ENCODE results near the gene REEP2.

The REEP2 gene

DNA sequence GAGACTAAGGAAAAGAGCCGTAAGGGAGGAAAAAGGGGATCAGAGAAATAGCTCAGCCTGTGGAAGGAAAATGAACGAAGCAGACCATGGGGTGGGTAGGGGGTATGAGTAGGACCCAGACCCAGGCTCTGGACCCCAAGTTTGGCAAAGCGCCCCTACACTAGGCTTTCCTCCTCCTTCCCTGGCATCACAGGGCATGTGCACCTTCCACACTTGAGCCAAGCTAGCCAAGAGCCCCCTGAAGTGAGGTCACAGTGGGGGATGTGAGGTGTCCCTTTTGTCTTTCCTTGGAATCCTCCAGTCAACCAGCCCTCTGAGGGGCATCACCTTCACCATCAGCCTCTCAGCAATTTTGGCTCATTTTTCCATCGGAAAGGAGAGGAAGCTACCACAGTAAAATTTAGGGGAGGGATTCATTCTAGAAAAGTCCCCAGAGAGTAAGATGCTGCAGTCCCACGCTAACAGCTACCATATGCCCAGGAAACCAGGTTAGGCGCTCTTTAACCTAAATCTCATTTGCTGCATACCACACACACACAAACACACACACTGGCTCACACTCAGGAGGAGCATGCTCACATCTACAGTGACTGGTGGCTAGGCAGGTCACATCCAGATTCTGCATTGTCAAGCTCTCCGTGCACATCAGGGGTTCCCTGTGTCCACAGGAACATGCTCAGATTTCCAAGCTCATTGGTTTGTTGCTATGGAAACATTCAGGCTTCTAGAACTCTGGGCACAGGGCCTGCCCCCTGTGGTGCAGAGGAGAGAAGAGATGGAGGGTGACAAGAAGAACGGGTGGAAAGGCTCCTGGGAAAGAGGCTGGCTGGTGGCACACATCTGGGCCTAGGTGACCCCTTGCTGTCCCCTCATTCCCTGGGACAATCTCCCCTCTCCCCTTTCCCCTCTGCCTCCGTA, 9.9 kb downstream of the REEP2 start:
- DNase-seq (ENCODE audit: low spot score): no peak

GRCh38 chr5:138449501-138450239, 10.8 kb downstream of the REEP2 start:
- DNase-seq (ENCODE audit: low spot score): peak; percentile 80

- no peak for DNase-seq (ENCODE audit: low spot score)
Measured at GRCh38 chr5:138450971-138451370, 12.1 kb downstream of the REEP2 start.

- DNase-seq (ENCODE audit: low spot score): no peak
Measured at GRCh38 chr5:138452720-138453119, 13.9 kb downstream of the REEP2 start.

GRCh38 chr5:138453590-138453989, 14.7 kb downstream of the REEP2 start:
- no peak for DNase-seq (ENCODE audit: low spot score)

DNA sequence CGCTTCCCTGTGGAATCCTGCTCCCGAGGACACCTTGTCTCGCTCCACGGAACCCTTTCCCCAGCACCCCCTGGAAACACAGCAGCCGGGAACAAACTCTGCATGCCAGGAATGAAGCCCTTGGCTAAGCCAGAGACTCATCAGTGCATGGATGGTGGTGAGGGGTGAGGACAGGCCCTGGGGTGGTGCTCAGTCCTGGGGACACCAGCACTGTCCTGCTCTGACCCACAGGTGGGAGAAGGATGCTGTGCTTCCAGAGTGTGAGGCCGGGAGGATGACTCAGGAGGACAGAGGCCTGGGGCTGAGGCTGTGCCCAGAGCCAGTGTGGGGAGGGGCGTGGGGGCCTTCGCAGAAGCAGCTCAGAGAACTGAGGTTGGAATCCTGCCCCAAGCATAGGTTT, 15.3 kb downstream of the REEP2 start:
- no peak for DNase-seq (ENCODE audit: low spot score)

DNA sequence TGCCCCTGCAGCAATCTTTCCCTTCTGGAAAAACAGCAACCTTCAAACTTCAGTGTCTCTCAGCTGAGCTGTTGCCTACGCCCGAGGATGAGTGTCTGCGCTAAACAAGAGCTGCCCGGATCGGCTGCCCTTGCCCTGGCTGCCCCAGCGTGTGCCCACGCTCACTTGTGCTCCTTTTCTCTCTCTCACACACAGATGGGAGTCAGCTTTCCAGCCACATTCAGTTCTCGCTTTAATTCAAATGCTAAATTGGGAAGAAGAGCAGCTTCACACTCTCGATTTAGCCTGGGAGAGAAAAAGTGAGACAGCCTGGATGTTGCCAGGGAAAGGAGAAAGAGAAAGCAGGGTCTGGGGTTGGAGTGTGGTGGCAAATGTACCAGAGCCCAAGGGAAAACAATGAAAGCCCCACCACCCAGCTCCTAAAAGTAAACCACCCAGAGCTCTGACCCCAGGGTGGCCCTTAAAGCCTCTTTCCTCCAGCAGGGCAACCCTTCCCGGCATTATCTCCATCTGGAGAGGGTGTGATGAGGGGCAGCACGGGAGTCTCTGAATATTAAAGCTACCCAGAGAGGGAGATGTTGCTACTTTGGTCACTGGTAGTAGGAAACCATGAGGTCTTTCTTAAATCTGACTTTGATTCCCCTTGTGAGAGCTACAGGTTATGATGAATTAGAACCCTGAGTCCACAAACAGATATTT, 16.5 kb downstream of the REEP2 start:
- no peak for DNase-seq (ENCODE audit: low spot score)

DNA sequence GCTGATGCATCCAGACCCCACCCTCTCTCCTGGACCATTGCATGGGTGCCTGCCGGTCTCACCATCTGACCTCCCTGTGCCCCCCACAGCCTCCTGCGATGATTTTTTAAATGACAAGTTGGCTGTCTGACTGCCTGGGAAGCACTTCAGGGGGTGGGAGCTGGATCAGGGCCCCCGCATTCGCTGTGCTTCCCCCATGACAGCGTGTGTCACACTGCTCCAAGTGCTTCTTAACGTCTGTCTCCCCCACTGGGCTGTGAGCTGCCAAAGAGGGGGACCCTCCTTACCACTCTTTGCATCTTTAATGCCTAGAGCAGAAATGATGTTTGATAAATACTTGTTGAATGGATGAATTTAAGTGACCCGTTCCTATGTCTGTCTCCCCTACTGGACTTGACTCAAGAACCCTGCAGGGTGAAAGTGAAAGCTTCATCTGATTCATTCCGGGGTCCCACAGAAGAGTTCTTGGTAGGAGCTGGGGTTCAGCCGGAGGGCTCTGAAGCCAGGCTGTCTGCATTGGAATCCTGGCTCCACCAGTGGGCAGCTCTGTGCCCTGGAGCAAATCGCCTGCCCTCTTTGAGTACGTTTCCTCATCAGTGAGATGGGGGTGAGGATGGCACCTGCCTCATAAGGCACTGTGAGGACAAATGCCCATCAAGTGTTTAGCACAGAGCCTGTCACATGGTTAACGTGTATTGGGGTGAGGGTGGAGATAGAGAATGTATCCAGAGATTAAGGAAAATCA, 18.8 kb downstream of the REEP2 start:
- DNase-seq (ENCODE audit: low spot score): no peak

DNA sequence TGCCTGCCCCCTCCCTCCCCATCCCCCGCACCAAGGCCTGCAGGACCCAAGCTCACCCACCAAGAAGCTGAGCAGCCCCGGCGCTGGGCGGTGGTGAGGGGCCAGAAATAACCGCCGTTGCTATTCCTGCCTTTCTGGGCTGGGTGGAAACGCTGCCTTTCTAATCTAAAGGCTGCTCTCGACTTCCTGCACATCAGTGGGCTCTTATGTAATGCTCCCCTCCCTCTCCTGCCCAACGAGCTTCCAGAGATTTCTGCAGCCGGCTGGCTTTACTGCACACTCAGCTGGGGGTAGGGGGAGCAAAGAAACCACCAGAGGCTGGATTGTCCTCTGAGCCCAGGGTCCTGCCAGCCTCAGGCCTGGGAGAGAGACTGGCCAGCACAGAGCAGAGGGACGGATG, 19.5 kb downstream of the REEP2 start:
- no peak for DNase-seq (ENCODE audit: low spot score)

- DNase-seq (ENCODE audit: low spot score): no peak
Measured at GRCh38 chr5:138458856-138459255, 20.0 kb downstream of the REEP2 start.

DNA sequence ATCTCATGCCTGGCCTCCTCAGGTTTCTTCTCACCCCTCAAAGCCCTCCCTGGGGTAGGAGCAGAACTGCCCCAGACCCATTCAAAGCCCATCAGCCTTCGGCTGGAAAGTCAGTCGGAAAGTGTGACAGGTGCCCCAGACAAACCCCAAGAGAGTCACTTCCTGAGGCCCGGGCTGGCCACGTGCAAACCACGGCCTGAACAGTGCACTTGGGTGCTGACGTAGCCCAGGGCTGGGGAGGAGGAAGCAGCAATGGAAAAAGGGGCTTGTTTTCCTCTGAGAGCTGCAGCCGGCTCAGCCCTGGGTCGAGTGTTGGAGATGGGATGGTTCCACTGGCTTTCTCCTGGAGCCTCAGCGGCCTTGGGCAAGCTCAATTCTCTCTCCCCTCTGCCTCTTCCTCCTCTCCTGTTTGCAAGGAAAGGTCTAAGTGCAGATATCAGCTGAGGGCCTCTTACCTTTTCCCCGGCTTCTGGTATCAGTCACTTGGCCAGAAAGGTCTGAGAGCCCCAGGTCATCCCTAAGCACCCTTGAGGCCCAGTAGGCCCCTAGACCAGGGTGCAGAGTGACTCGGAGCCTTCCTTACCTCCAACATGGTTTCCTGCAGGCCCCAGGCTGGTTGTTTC, 20.6 kb downstream of the REEP2 start:
- DNase-seq (ENCODE audit: low spot score): peak; percentile 80

GRCh38 chr5:138460032-138460693, 21.3 kb downstream of the REEP2 start:
- DNase-seq (ENCODE audit: low spot score): no peak

- DNase-seq (ENCODE audit: low spot score): no peak
Measured at GRCh38 chr5:138461343-138462125, 22.7 kb downstream of the REEP2 start.

GRCh38 chr5:138463419-138464007, 24.7 kb downstream of the REEP2 start:
- no peak for DNase-seq (ENCODE audit: low spot score)

DNA sequence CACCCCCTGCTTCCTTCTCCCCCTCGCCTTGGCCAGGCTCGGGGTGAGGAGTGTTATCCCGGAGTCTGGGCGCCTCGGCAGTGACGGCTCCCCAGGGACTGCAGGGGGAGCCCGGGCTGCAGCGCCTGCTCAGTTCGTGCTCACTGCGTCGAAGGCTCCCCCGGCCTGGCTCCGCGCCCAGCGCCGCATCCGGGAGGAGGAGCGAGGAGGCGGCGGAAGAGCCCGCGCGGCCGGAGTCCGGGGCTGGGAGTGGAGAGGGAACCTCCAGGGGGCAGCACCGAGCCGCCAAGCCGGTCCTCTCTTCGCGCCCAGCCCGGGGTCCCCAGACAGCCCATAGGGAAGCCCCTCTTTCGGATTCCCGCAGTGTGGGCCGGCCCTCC, 25.1 kb downstream of the REEP2 start:
- DNase-seq (ENCODE audit: low spot score): peak; percentile 94

DNA sequence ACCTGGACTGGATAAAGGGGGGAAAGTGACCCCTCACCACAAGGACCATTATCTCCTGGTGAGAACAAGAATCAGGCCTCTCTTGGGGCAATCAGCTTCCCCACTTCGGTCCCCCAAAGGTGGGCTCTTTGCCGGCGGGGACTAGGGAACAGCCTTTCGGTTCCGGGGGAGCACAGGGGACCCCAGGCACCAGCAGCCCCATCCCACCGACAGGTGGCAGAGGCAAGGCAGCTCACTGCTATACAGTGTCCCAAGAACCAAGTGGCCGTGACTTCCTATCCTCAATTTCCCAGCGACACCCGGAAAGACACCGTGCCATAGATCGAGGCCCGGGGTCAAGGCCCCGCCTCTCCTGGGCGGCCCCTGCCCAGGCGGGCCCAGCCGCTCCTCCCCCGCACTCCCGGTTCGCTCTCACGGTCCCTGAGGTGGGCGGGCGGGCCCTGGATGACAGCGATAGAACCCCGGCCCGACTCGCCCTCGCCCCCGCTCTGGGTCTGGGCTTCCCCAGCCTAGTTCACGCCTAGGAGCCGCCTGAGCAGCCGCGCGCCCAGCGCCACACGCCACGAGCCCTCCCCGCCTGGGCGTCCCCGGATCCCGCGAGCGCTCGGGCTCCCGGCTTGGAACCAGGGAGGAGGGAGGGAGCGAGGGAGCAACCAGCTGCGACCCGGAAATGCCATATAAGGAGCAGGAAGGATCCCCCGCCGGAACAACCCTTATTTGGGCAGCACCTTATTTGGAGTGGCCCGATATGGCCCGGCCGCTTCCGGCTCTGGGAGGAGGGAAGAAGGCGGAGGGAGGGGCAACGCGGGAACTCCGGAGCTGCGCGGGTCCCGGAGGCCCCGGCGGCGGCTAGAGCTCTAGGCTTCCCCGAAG, 25.8 kb downstream of the REEP2 start:
- peak; percentile 99 for DNase-seq (ENCODE audit: low spot score)

DNA sequence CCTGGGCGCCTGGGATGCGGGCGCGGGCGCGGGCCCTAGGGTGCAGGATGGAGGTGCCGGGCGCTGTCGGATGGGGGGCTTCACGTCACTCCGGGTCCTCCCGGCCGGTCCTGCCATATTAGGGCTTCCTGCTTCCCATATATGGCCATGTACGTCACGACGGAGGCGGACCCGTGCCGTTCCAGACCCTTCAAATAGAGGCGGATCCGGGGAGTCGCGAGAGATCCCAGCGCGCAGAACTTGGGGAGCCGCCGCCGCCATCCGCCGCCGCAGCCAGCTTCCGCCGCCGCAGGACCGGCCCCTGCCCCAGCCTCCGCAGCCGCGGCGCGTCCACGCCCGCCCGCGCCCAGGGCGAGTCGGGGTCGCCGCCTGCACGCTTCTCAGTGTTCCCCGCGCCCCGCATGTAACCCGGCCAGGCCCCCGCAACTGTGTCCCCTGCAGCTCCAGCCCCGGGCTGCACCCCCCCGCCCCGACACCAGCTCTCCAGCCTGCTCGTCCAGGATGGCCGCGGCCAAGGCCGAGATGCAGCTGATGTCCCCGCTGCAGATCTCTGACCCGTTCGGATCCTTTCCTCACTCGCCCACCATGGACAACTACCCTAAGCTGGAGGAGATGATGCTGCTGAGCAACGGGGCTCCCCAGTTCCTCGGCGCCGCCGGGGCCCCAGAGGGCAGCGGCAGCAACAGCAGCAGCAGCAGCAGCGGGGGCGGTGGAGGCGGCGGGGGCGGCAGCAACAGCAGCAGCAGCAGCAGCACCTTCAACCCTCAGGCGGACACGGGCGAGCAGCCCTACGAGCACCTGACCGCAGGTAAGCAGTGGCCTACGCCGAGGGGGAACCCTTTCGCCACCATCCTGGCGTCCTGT, 26.6 kb downstream of the REEP2 start, which contains the start of gene EGR1:
Gene EGR1 (plus strand): TSS at position 219 of the 864 bp plus-strand sequence. CDS start 283 bp downstream, at position 502.
- DNase-seq (ENCODE audit: low spot score): peak; percentile 92
